GM10847 (cell line): ENCODE data around the gene RPL5.

Experiments used
- POLR2A ChIP-seq: IDR thresholded peaks from 2 replicates; pipeline ENCODE4 v1.6.1; 2011; ENCODE audit not compliant: insufficient read length; ENCODE audit errors: extremely low read depth

Gene RPL5

GRCh38 chr1:92808381-92808780 lies 23.5 kb upstream of the RPL5 start:
- no peak for TF ChIP-seq POLR2A

DNA sequence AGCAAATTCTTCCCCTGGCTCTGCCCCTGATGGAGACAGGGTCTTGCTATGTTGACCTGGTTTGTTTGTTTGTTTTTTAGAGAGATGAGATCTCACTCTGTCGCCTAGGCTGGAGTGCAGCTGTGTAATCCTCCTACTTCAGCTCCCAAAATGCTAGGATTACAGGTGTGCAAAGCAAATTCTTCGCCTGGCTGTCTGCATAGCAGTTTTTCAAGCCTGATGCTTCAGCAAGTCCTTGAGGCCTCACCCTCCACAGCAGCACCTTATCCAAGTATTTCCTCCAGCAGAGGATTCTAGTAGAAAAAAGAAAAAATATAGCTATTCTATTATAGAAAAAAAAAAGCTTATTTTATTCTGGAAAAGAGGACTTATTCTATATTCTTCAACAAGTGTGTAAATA lies 15.1 kb upstream of the RPL5 start:
- TF ChIP-seq POLR2A, result no peak

DNA sequence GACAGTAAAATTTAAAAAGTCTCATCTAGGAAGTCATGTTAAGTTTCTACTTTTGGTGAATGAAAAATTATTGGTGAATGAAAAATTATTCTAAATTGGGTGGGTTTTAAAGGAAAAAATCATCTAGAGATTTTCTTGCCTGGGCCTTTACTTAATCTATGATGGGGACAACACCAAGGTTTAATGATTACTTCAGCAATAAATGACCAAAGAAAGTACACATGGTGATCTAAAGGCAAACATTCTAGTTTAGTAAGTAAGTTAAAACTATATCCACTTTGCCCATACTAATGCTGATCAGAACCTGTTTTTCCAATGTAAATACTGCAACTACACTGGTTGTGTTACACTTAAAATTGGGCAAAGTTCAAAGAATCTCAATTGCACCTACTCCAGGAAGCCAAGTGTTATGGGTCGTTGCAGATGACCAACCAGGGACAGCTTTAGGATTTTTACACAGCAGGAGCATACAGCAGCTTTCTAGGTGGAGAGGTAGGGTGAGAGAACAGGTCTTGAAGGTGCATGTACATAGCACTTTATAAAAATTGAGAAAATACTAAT lies 14.6 kb upstream of the RPL5 start:
- no peak for TF ChIP-seq POLR2A

DNA sequence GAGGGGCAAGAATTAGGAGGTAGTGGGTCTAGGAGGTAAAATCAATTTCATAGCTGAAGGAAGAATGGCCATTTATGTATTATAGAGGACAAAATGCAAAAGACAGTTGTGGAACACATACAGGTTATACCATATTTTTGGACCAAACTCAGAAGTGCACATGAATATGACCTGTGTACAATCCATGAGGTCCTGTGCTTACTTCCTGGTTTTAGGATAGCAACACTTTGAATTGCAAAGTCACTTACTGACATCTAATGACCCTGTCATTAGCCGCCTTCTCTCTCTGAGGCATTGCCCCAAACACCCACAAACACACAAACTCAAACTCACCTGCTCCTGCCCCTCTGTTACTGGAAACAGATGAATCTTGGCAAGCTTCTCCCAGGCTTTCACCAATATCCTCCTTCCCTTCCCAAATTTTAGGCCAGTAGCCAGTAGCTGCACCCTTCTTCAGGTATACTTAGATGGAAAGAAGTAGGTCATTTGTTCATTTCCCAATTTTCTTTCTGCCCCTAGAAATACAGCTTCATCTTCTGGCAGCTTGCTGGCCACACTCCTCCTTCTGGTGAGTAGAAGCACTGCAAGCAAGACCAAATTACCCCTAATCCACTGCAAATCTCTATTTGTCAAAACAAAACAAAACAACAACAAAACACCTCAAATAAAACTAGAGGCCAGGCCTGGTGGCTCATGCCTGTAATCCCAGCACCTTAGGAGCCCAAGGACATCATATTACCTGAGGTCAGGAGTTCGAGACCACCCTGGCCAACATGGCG lies 13.7 kb upstream of the RPL5 start:
- TF ChIP-seq POLR2A, result no peak

DNA sequence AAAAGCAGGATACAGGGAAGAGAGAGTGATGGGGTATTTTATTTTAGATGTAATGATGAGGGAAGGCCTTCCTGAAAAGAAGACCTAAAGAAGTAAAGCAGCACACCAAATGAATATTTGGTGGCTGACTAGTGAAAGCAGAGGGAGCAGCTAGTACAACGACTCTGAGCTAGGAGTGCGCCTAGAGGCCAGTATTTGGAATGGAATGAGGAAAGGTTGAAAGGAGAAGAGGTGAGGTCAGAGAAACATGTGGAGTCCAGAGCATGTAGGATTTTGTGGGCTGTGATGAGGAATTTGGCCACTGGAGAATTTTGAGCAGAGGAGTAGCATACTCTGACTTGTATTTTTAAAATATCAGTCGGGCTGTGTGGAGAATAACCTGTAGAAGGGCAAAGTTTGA lies 11.8 kb upstream of the RPL5 start:
- TF ChIP-seq POLR2A, result no peak

DNA sequence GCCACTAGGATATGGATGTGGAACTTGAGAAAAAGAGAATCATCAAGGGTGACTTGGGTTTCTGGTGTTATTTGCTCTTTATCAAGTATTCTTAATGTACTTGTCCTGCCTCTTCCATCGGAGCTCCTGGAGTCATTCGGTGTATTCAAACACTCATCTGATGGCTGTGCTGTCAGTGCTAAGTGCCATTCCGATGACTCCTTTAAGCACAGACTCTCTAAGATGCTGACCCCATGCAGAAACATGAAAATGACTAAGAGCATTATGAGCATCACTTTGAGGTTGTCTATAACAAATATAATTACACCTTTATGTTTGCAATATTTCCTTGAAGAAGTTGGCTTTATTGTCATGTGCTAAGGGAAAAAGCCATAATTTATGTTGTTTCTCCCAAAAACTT lies 11.3 kb upstream of the RPL5 start:
- no peak for TF ChIP-seq POLR2A

GRCh38 chr1:92822879-92823278 lies 9.0 kb upstream of the RPL5 start:
- TF ChIP-seq POLR2A, result no peak

DNA sequence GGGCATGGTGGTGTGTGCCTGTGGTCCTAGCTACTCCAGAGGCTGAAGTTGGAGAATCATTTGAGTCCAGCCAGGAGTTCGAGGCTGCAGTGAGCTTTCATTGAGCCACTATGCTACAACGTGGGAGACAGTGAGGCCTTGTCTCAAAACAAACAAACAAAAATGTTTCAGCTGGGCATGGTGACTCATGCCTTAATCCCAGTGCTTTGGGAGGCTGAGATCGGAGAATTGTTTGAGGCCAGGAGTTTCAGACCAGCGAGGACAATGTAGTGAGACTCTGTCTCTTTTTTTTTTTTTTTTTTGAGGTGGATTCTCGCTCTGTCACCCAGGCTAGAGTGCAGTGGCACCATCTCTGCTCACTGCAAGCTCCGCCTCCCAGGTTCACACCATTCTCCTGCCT lies 5.0 kb upstream of the RPL5 start:
- TF ChIP-seq POLR2A, result no peak

DNA sequence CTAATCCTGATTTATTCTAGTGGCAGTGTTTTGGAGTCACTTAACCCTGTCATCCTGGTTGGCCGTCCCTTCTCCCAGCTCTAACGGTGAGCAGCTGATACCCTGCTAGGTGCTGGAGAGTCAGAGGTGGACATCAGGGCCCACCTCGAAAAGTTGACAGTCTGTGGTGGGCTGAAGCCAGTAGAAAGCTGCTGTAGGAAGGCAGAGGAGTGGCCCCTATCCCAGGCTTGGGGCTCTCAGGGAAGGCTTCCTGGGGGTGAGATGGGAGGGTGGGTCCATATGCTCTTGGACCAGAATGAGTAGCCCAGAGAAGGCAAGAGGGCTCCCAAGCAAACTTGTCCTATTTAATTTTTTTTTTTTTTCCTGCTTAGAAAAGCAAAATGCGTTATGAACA lies 475 bp upstream of the RPL5 start:
- TF ChIP-seq POLR2A, result no peak

DNA sequence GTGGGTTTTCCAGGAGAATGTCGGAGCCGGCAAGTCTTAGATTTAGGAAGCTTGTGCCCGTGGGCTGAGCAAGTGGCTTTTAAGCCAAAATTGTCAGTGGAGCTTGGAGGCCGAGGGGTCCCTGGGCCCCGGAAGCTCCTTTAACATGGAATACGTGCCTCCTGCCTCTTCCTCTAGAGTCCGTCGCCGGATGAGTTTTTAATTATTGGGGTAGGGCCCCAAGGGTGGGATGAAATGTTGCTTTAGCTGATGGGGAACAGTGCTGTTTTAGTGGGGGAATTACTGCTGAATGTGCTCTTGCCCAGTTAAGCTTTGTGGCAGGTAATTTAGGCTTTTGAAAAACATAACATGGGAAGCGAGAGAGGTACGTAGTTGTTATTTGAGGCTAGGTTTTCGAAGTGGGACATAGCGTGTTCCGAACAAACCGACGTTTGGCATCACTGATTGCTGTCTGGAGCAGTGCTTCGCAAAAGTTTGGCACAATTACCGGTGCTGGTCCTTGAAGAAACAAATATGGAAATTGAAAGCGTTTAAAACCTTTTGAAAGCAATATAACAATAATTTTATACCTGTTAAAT lies 786 bp downstream of the RPL5 start:
- no peak for TF ChIP-seq POLR2A

GRCh38 chr1:92833840-92834239 lies 2.0 kb downstream of the RPL5 start:
- no peak for TF ChIP-seq POLR2A

DNA sequence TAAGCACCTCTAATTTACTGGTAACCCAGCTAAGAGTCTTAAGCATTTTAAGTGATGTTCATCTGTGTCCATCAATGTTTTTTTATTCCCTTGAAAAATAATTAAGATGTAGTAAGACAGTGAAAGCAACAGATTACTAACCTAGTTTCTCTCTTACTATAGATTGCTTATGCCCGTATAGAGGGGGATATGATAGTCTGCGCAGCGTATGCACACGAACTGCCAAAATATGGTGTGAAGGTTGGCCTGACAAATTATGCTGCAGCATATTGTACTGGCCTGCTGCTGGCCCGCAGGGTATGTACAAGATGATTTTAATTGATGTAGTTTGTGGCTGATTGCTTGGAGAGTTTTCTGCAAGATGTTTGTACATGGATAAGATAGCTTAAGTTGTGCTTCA lies 2.8 kb downstream of the RPL5 start:
- no peak for TF ChIP-seq POLR2A

DNA sequence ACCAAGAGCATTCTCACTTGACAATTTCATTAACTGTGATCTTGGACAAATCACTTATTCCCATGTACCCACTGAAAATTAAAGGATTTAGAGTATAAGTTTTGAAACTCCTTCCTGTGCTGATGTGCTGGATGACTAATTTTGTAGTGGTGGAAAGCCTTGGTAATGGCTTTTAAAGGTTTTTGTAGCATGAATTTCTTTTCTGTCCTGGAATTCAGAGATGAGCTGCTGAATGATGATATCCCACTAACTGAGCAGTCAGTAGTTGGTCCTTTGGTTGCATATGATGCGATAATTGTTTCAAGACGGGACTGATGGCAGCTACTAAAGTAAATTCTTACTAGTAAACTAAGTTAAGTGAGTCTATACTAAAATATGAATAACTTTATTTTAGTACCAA lies 5.2 kb downstream of the RPL5 start:
- no peak for TF ChIP-seq POLR2A

DNA sequence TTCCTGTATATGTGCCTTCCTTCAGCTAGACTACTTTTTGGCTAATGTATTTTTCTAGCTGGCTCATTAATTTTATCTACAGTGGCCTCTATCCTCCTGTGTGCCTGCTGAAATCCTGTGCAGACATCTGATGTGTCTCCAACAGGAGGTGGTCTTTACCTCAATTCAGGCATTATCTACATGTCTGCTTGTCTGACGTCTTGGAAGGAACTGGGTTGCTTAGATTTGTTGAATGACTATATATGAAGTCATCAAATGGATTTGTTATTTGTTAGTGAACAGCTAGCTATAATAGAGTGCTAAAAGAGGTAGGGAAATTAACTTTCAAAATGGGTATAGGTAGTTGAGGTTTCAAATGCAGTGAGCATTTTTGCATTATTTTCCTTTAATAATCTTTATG lies 6.7 kb downstream of the RPL5 start:
- no peak for TF ChIP-seq POLR2A

DNA sequence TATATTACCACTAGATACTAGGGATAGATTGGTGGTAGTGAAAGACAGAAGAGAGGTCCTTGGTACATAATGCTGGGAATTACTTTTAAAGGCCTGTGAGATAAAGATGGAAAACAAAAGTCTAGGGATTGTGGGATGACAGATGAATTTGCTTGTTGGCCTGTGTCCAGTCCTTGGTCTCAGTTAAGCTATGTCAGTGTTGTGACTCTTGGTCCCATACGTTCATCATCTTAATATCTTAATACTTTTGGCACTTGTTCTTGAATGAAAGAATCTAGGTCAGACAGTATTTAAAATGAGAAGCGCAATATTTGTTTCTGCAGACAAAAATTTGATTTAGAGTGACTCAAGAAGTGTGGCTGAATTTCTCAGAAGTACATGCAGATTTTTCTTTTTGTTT lies 7.6 kb downstream of the RPL5 start:
- TF ChIP-seq POLR2A, result no peak

DNA sequence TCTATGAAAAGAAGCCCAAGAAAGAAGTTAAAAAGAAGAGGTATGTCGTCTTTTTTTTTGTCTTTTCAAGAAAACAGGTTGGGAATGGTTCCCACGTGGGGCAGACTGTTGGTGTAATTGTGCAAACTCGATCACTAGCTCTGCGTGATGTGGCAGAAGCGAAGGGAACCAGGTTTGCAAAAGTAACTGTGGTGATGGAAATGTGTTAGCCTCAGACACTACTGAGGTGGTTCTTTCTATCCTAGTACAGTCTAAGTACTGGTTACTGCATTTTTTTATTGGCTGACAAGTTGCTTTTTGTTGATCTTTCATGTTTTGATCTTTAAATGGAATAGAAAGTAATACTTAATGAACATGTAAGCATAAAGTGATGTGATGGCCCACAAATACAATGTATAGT lies 8.8 kb downstream of the RPL5 start:
- no peak for TF ChIP-seq POLR2A
